ENCODE data around the gene IFI16. TPM values are rescaled to one million over a fixed set of nuclear protein-coding genes. Genes with fewer than 3 reads are reported as not detected.
"Not testable (repeated sequence)": the region's sequence is repeated elsewhere in the genome, so short reads cannot be mapped to it uniquely, and the experiment has no call there.

The IFI16 gene
- polyA plus RNA-seq, 3 donors, result 47.8 to 59.2 (median 49.3) TPM

- DNase-seq (ENCODE audit: extremely low read depth in 1 of 11, low read depth in 9 of 11, low spot score in 4 of 11), result no peak
Observed at GRCh38 chr1:159040893-159041724, 31.4 kb downstream of the IFI16 start.

GRCh38 chr1:159046486-159046885, 36.8 kb downstream of the IFI16 start:
- not testable (repeated sequence) for DNase-seq (ENCODE audit: extremely low read depth in 1 of 11, low read depth in 9 of 11, low spot score in 4 of 11)

- DNase-seq (ENCODE audit: extremely low read depth in 1 of 11, low read depth in 9 of 11, low spot score in 4 of 11), result no peak
Observed at GRCh38 chr1:159051436-159051835, 41.7 kb downstream of the IFI16 start.

GRCh38 chr1:159054427-159054826, 44.7 kb downstream of the IFI16 start:
- no peak for DNase-seq (ENCODE audit: extremely low read depth in 1 of 11, low read depth in 9 of 11, low spot score in 4 of 11)

- no peak for DNase-seq (ENCODE audit: extremely low read depth in 1 of 11, low read depth in 9 of 11, low spot score in 4 of 11)
Observed at GRCh38 chr1:159055181-159055641, 45.5 kb downstream of the IFI16 start.

GRCh38 chr1:159056069-159056698, 46.5 kb downstream of the IFI16 start:
- no peak for DNase-seq (ENCODE audit: extremely low read depth in 1 of 11, low read depth in 9 of 11, low spot score in 4 of 11)

- no peak for DNase-seq (ENCODE audit: extremely low read depth in 1 of 11, low read depth in 9 of 11, low spot score in 4 of 11)
Observed at GRCh38 chr1:159058751-159059150, 49.0 kb downstream of the IFI16 start.

- DNase-seq (ENCODE audit: extremely low read depth in 1 of 11, low read depth in 9 of 11, low spot score in 4 of 11), result no peak
Observed at GRCh38 chr1:159065106-159065505, 55.4 kb downstream of the IFI16 start.

- DNase-seq (ENCODE audit: extremely low read depth in 1 of 11, low read depth in 9 of 11, low spot score in 4 of 11), result no peak
Observed at GRCh38 chr1:159066108-159066507, 56.4 kb downstream of the IFI16 start.

GRCh38 chr1:159067699-159068621, 58.3 kb downstream of the IFI16 start:
- no peak for DNase-seq (ENCODE audit: extremely low read depth in 1 of 11, low read depth in 9 of 11, low spot score in 4 of 11)

GRCh38 chr1:159068886-159069285, 59.2 kb downstream of the IFI16 start:
- no peak for DNase-seq (ENCODE audit: extremely low read depth in 1 of 11, low read depth in 9 of 11, low spot score in 4 of 11)

- peak; percentile 22 to 45 (median 34) for DNase-seq (ENCODE audit: extremely low read depth in 1 of 11, low read depth in 9 of 11, low spot score in 4 of 11)
Observed at GRCh38 chr1:159071970-159072582, 62.4 kb downstream of the IFI16 start.

- DNase-seq (ENCODE audit: extremely low read depth in 1 of 11, low read depth in 9 of 11, low spot score in 4 of 11), result no peak
Observed at GRCh38 chr1:159076438-159077119, 66.9 kb downstream of the IFI16 start, which contains the start of gene AIM2. Gene AIM2, minus strand, starts transcription at chr1:159076766. Its CDS starts 3,267 bp downstream, at chr1:159073499.

GRCh38 chr1:159077120-159077961, 67.6 kb downstream of the IFI16 start:
- no peak for DNase-seq (ENCODE audit: extremely low read depth in 1 of 11, low read depth in 9 of 11, low spot score in 4 of 11)

GRCh38 chr1:159079525-159079924, 69.8 kb downstream of the IFI16 start:
- no peak for DNase-seq (ENCODE audit: extremely low read depth in 1 of 11, low read depth in 9 of 11, low spot score in 4 of 11)

GRCh38 chr1:159081626-159082025, 71.9 kb downstream of the IFI16 start:
- no peak for DNase-seq (ENCODE audit: extremely low read depth in 1 of 11, low read depth in 9 of 11, low spot score in 4 of 11)

- DNase-seq (ENCODE audit: extremely low read depth in 1 of 11, low read depth in 9 of 11, low spot score in 4 of 11), result no peak
Observed at GRCh38 chr1:159083013-159083412, 73.3 kb downstream of the IFI16 start.

Measured in renal cortex interstitium (tissue), 11 donors.